Uterus (tissue), 2 donors: ENCODE results near the gene TUFT1.

ENCODE experiments used
- CTCF ChIP-seq, 4 experiments: fragments of 200-600 bp in 2 of 4; fragments of 450-650 bp in 2 of 4; sonication (generic) in 2 of 4; IDR thresholded peaks; one replicate each; pipeline ENCODE4 v1.5.1; 2016 to 2019; ENCODE audit warnings: antibody characterized with exemption in 4 of 4, mild to moderate bottlenecking in 2 of 4, moderate library complexity in 1 of 4
- POLR2A ChIP-seq, 2 donors: fragments of 450-650 bp; IDR thresholded peaks; one replicate each; pipeline ENCODE4 v1.6.1; 2016; ENCODE audit warnings: antibody characterized with exemption in 2 of 2, mild to moderate bottlenecking in 1 of 2, moderate library complexity in 1 of 2

DNA sequence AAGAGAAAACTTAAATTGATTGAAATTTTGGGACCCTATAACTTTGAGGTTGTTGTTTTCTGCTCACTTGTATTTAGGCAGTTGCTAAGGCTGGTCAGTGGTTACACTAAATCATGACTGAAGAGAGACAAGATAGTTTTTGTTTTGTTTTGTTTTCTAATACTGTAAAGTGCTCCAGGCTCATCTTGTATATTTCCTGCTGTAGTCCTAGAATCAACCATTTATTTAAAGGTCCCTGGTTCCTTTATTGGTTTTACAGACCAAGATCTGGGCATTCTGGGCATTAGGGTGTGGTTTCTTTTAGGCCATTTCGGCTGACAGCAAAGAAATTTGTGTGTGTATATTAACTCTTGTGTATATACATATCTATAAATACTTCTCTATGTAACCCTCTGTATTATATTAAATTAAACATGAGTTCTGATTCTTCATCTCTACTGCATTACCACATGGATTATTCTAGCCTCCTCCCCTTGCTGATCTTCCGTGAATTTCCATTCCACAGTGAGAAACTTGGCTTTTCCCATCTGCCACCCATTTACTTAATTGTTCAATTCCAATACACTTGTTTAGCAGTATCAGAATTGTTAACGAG lies 86.7 kb downstream of the TUFT1 start:
- TF ChIP-seq POLR2A (IDR thresholded peaks at IDR 0.05) (no peak), CTCF (IDR thresholded peaks at IDR 0.05) (no peak)
